ENCODE results near the gene CT45A3.
"Not testable (repeated sequence)": the region's sequence is repeated elsewhere in the genome, so short reads cannot be mapped to it uniquely, and the experiment has no call there.

CT45A3 gene, protein sequence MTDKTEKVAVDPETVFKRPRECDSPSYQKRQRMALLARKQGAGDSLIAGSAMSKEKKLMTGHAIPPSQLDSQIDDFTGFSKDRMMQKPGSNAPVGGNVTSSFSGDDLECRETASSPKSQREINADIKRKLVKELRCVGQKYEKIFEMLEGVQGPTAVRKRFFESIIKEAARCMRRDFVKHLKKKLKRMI

DNA sequence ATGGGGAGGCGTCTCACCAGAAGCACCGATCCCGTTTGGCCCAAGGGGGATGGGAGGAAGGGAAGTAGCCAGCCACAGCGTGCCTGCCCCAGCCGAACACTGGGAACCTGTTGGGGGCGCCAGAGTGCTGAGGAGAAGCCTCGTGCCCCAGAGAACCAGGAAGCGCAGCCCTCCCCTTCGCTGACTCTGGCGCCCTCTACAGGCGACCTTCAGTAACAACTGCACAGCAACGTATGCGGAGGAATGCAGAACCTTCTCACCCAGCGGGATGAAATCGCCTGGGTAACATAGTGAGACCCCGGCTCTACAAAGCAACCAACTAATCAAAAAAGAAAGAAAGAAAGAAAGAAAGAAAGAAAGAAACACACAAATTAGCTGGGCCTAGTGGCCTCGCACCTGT, at the start of gene CT45A3:
CT45A3 (minus strand) TSS at position 101 of the 400 bp plus-strand sequence. CDS start 3,747 bp downstream, outside the sequence.
- not testable (repeated sequence) for DNase-seq

DNA sequence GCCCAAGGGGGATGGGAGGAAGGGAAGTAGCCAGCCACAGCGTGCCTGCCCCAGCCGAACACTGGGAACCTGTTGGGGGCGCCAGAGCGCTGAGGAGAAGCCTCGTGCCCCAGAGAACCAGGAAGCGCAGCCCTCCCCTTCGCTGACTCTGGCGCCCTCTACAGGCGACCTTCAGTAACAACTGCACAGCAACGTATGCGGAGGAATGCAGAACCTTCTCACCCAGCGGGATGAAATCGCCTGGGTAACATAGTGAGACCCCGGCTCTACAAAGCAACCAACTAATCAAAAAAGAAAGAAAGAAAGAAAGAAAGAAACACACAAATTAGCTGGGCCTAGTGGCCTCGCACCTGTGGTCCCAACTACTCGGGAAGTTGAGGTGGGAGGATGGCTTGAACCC, 34.7 kb upstream of the CT45A3 start, which contains the start of gene CT45A6:
CT45A6 (minus strand) TSS at position 101 of the 400 bp plus-strand sequence. CDS start 3,794 bp downstream, outside the sequence.
- not testable (repeated sequence) for DNase-seq

DNA sequence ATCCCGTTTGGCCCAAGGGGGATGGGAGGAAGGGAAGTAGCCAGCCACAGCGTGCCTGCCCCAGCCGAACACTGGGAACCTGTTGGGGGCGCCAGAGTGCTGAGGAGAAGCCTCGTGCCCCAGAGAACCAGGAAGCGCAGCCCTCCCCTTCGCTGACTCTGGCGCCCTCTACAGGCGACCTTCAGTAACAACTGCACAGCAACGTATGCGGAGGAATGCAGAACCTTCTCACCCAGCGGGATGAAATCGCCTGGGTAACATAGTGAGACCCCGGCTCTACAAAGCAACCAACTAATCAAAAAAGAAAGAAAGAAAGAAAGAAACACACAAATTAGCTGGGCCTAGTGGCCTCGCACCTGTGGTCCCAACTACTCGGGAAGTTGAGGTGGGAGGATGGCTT, 17.4 kb upstream of the CT45A3 start, which contains the start of gene CT45A5:
CT45A5 (minus strand) TSS at position 101 of the 400 bp plus-strand sequence. CDS start 3,774 bp downstream, outside the sequence.
- not testable (repeated sequence) for DNase-seq

DNA sequence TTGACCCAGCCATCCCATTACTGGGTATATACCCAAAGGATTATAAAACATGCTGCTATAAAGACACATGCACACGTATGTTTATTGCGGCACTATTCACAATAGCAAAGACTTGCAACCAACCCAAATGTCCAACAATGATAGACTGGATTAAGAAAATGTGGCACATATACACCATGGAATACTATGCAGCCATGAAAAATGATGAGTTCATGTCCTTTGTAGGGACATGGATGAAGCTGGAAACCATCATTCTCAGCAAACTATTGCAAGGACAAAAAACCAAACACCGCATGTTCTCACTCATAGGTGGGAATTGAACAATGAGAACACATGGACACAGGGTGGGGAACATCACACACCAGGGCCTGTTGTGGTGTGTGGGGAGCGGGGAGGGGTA, 23.3 kb downstream of the CT45A3 start:
- not testable (repeated sequence) for DNase-seq

DNA sequence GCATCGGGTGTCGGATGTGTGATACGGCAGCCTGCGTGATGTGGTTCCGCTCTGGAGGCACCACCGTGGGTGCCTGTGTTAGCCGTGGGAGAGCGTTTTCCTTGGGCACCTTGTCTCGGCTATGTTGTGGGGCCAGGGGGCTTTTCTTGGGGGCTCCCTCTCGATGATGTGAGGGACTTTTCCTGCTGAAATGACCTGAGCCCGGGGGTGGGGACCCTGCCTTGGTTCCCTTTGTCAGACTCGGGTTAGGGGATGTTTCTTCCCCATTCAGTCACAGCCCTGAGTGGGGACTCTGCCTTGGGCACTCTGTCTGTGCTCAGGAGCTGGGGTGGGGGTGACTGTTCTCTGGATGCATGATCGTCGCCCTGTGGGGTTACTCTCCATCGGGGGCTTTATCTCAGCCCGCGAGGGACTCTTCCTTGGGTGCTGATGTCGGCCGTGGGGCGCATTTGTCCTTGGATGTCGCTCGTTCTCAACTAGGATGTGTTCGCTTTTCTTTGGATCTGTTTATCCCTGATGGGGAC, 26.7 kb downstream of the CT45A3 start:
- no peak for DNase-seq

DNA sequence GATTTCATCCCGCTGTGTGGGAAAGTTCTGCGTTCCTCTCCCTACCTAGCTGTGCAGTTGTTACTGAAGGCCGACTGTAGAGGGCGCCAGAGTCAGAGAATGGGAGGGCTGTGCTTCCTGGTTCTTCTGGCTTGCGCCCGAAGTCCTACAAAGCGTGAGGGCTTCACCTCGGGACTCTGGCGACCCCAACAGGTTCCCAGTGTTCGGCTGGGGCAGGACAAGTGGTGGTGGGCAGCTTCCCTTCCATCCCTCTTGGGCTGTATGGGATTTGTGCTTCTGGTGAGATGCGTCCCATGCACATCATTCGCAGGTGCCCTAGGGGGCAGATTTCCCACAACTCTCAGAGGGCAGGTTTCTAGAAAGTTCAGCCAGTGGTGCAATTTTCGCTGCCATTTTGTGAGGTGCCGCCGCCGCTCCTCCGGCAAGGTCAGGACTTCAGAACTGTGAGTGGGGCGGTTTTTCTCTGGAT, 27.3 kb downstream of the CT45A3 start:
- peak; percentile 15 to 59 for DNase-seq

DNA sequence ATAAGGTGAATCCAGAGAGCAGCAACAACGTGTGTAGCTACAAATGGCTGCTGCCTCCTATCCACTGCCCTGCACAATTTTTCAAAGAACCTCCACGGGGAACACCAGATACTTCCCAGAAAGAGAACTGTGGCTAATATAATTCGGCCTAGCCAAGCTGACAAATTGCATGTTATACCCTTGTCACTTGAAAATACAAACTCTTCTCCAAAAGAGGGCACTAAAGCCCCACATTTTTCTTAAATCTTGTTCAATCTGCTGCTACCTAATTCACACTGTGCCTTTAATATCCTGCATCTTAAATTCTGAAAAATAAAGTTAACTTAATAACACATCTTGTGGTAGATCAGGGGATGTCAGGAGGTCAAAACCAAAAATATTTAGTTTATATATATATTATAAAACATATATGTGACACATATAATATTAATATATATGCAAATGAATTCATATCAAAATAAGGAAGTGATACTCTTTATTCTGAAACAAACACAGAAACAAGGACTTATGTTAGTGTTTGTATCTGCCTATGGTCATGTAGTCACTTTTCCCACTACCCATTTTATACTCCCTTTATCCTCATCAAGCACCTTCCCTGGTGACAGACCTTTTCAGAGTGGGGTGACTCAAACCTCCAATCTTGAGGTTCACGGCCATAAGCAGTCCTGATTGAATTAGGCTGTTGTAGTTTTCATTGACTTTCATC, 30.5 kb downstream of the CT45A3 start:
- DNase-seq: peak; percentile 1 to 10

DNA sequence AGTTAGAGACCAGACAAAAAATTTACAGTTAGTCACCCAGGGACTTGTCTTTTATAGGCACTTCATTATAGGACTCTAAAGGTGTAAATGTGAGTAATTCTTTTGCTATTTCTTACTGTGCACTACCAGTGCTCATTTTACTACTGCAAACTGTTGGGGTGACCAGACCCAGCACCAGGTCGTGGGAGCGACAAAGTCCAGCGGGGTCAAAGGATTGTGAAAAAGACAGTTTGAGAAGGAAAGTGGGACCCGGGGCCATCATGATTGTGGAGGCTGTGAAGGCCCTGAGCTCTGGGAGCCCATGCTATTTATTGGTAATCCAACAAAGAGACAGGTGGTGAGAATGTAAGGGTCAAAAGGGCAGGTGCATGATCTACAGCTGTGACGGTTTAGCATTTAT, 33.3 kb downstream of the CT45A3 start:
- not testable (repeated sequence) for DNase-seq

DNA sequence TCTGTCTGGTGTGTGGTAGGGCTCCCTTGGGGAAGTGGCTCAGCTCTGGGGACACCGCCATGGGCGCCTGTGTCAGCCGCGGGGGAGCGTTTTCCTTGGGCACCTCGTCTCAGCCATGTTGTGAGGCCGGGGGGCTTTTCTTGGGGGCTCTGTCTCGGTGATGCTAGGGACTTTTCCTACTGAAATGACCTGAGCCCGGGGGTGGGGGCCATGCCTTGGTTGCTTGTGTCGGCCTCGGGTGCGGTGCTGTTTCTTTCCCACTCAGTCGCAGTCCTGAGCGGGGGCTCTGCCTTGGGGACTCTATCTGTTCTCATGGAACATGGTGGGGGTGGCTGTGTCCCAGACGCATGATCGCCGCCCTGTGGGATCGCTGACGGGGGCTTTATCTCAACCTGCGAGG, 54.2 kb downstream of the CT45A3 start:
- no peak for DNase-seq

DNA sequence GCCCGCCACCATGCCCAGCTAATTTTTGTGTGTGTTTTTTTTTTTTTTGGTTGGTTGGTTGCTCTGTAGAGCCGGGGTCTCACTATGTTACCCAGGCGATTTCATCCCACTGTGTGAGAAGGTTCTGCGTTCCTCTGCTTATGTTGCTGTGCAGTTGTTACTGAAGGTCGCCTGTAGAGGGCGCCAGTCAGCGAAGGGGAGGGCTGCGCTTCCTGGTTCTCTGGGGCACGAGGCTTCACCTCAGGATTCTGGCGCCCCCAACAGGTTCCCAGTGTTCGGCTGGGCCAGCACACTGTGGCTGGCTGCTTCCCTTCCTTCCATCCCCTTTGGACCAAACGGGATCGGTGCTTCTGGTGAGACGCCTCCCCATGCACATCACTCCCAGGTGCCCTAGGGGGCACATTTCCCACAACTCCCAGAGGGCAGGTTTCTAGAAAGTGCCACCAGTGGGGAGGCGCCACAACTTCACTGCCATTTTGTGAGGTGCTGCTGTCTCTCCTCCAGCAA, 54.8 kb downstream of the CT45A3 start, which contains the start of gene CT45A1:
CT45A1 (plus strand) TSS at position 457 of the 507 bp plus-strand sequence. CDS start 5,302 bp downstream, outside the sequence.
- not testable (repeated sequence) for DNase-seq

Data from inflammatory macrophage treated with lipopolysaccharide for 1 hour (primary cell).